HG03064 (cell line): Measurements from ENCODE around the gene RIC1.
"Not testable (repeated sequence)": the region's sequence is repeated elsewhere in the genome, so short reads cannot be mapped to it uniquely, and the experiment has no call there.

Experiments
- ATAC-seq: cut with Tn5 transposase; IDR thresholded peaks from one replicate; pipeline ENCODE4 v1.9.1; 2021; ENCODE audit warnings: low read depth; ENCODE audit not compliant: unreplicated experiment

Gene RIC1

GRCh38 chr9:5617749-5618148 lies 11.2 kb upstream of the RIC1 start:
- peak; percentile 97 for ATAC-seq

GRCh38 chr9:5620494-5620893 lies 8.4 kb upstream of the RIC1 start:
- ATAC-seq = no peak

- no peak for ATAC-seq
These were observed 7.6 kb upstream of the RIC1 start for GRCh38 chr9:5621327-5621726.

- no peak for ATAC-seq
These were observed 6.9 kb upstream of the RIC1 start for GRCh38 chr9:5622016-5622415.

GRCh38 chr9:5624655-5625054 lies 4.3 kb upstream of the RIC1 start:
- no peak for ATAC-seq

- ATAC-seq = peak; percentile 44
These were observed 1.9 kb upstream of the RIC1 start for GRCh38 chr9:5626727-5627634.

- not testable (repeated sequence) for ATAC-seq
These were observed 1.2 kb upstream of the RIC1 start for GRCh38 chr9:5627686-5628085.

- no peak for ATAC-seq
These were observed 751 bp upstream of the RIC1 start for GRCh38 chr9:5628183-5628529.

- ATAC-seq = peak; percentile 9
These were observed 589 bp downstream of the RIC1 start for GRCh38 chr9:5629312-5630080.

GRCh38 chr9:5630081-5630507 lies 1.2 kb downstream of the RIC1 start:
- ATAC-seq = no peak

- ATAC-seq = no peak
These were observed 2.1 kb downstream of the RIC1 start for GRCh38 chr9:5631026-5631425.

GRCh38 chr9:5632540-5632939 lies 3.6 kb downstream of the RIC1 start:
- ATAC-seq = no peak

GRCh38 chr9:5633243-5633642 lies 4.3 kb downstream of the RIC1 start:
- ATAC-seq = no peak

GRCh38 chr9:5635390-5635789 lies 6.5 kb downstream of the RIC1 start:
- ATAC-seq = no peak

GRCh38 chr9:5639816-5640215 lies 10.9 kb downstream of the RIC1 start:
- ATAC-seq = no peak

GRCh38 chr9:5642170-5642569 lies 13.3 kb downstream of the RIC1 start:
- ATAC-seq = no peak

- no peak for ATAC-seq
These were observed 14.2 kb downstream of the RIC1 start for GRCh38 chr9:5643005-5643624.

- no peak for ATAC-seq
These were observed 15.6 kb downstream of the RIC1 start for GRCh38 chr9:5644501-5644900.

GRCh38 chr9:5646116-5646515 lies 17.2 kb downstream of the RIC1 start:
- no peak for ATAC-seq

- no peak for ATAC-seq
These were observed 21.6 kb downstream of the RIC1 start for GRCh38 chr9:5650356-5651105.

GRCh38 chr9:5651246-5651645 lies 22.3 kb downstream of the RIC1 start:
- no peak for ATAC-seq
